H9 (cell line): ENCODE data around the gene TMIE. TPM values are rescaled to one million over a fixed set of nuclear protein-coding genes. Genes with fewer than 3 reads are reported as not detected.

Experiments
- DNase-seq: peaks from one replicate; pipeline ENCODE4 v3.0.0-alpha.2; 2017
- H2AFZ ChIP-seq: one replicate; pipeline ENCODE4 v1.6.1; 2013; ENCODE audit warnings: mild to moderate bottlenecking, low read length, control low read depth, moderate library complexity
- H2AK5ac ChIP-seq: 2 replicates; pipeline ENCODE4 v1.6.1; 2013; ENCODE audit warnings: low read length, control low read depth, mixed read lengths; ENCODE audit not compliant: insufficient read length
- H2BK120ac ChIP-seq: one replicate; pipeline ENCODE4 v1.6.1; 2013; ENCODE audit warnings: low read depth, mild to moderate bottlenecking, low read length, control low read depth, inconsistent platforms; ENCODE audit not compliant: poor library complexity, severe bottlenecking
- H2BK12ac ChIP-seq: 2 replicates; pipeline ENCODE4 v1.6.1; 2013; ENCODE audit warnings: low read length, control low read depth, mixed read lengths, low read depth; ENCODE audit not compliant: insufficient read length
- H2BK15ac ChIP-seq: 2 replicates; pipeline ENCODE4 v1.6.1; 2013; ENCODE audit warnings: low read depth, low read length, control low read depth
- H2BK20ac ChIP-seq: one replicate; pipeline ENCODE4 v1.6.1; 2013; ENCODE audit warnings: low read depth, mild to moderate bottlenecking, low read length, control low read depth, inconsistent platforms; ENCODE audit not compliant: poor library complexity, severe bottlenecking
- H2BK5ac ChIP-seq: 2 replicates; pipeline ENCODE4 v1.6.1; 2013; ENCODE audit warnings: low read length, control low read depth, mixed read lengths; ENCODE audit not compliant: insufficient read length
- H3K14ac ChIP-seq: 2 replicates; pipeline ENCODE4 v1.6.1; 2013; ENCODE audit warnings: low read length, control low read depth; ENCODE audit not compliant: insufficient read depth
- H3K18ac ChIP-seq: 2 replicates; pipeline ENCODE4 v1.6.1; 2013; ENCODE audit warnings: low read depth, mild to moderate bottlenecking, mixed read lengths, low read length, control low read depth; ENCODE audit not compliant: insufficient read length
- H3K23ac ChIP-seq: 2 replicates; pipeline ENCODE4 v1.6.1; 2013; ENCODE audit warnings: low read length, control low read depth, mixed read lengths, low read depth; ENCODE audit not compliant: insufficient read length
- H3K23me2 ChIP-seq: 2 replicates; pipeline ENCODE4 v1.6.1; 2013; ENCODE audit warnings: low read depth, mild to moderate bottlenecking, mixed read lengths, low read length, control low read depth; ENCODE audit not compliant: insufficient read length, poor library complexity, severe bottlenecking
- H3K27ac ChIP-seq: 2 replicates; pipeline ENCODE4 v1.5.1; 2013; ENCODE audit warnings: low read length, control low read depth, mixed read lengths, low read depth; ENCODE audit not compliant: insufficient read length
- H3K27me3 ChIP-seq: 2 replicates; pipeline ENCODE4 v1.6.1; 2013; ENCODE audit warnings: low read length, control low read depth, inconsistent platforms; ENCODE audit not compliant: insufficient read depth
- H3K4ac ChIP-seq: 2 replicates; pipeline ENCODE4 v1.6.1; 2013; ENCODE audit warnings: low read depth, mild to moderate bottlenecking, control low read depth, inconsistent platforms, low read length, moderate library complexity
- H3K4me1 ChIP-seq: 2 replicates; pipeline ENCODE4 v1.6.1; 2013; ENCODE audit warnings: low read length, control low read depth, inconsistent platforms; ENCODE audit not compliant: insufficient read depth
- H3K4me2 ChIP-seq: 2 replicates; pipeline ENCODE4 v1.6.1; 2013; ENCODE audit warnings: low read length, control low read depth, mixed read lengths; ENCODE audit not compliant: insufficient read length, insufficient read depth
- H3K56ac ChIP-seq: 2 replicates; pipeline ENCODE4 v1.6.1; 2013; ENCODE audit warnings: low read depth, mild to moderate bottlenecking, mixed read lengths, low read length, control low read depth; ENCODE audit not compliant: insufficient read length
- H3K79me1 ChIP-seq: 2 replicates; pipeline ENCODE4 v1.6.1; 2013; ENCODE audit warnings: low read depth, mild to moderate bottlenecking, moderate library complexity, low read length, control low read depth, inconsistent platforms; ENCODE audit not compliant: insufficient read depth, poor library complexity, severe bottlenecking
- H3K79me2 ChIP-seq: 2 replicates; pipeline ENCODE4 v1.6.1; 2013; ENCODE audit warnings: low read length, control low read depth, inconsistent platforms; ENCODE audit not compliant: insufficient read depth
- H3K9ac ChIP-seq: 2 replicates; pipeline ENCODE4 v1.6.1; 2013; ENCODE audit warnings: low read length, control low read depth, mixed read lengths; ENCODE audit not compliant: insufficient read length; ENCODE audit errors: extremely low read depth
- H3K9me3 ChIP-seq: one replicate; pipeline ENCODE4 v1.6.1; 2013; ENCODE audit warnings: low read depth, low read length, inconsistent platforms; ENCODE audit not compliant: control insufficient read depth
- H3T11ph ChIP-seq: one replicate; pipeline ENCODE4 v1.6.1; 2013; ENCODE audit warnings: mild to moderate bottlenecking, low read length, control low read depth, inconsistent platforms
- H4K20me1 ChIP-seq: one replicate; pipeline ENCODE4 v1.6.1; 2013; ENCODE audit not compliant: control insufficient read depth, insufficient read length, insufficient read depth
- H4K5ac ChIP-seq: 2 replicates; pipeline ENCODE4 v1.6.1; 2013; ENCODE audit warnings: low read depth, mild to moderate bottlenecking, mixed read lengths, low read length, control low read depth; ENCODE audit not compliant: insufficient read length
- H4K8ac ChIP-seq: replicated peaks from 2 replicates; pipeline ENCODE4 v1.6.1; 2013; ENCODE audit warnings: low read length, control low read depth, mixed read lengths, low read depth; ENCODE audit not compliant: insufficient read length
- H4K91ac ChIP-seq: 2 replicates; pipeline ENCODE4 v1.6.1; 2013; ENCODE audit warnings: low read depth, mild to moderate bottlenecking, moderate library complexity, mixed read lengths, low read length, control low read depth; ENCODE audit not compliant: insufficient read length
- H3K27ac Mint-ChIP-seq, 3 experiments: 2 replicates in 2 of 3; 3 replicates in 1 of 3; pipeline ENCODE4 v1.8.0; 2020 to 2021; ENCODE audit warnings: mixed read lengths in 3 of 3, mild to moderate bottlenecking in 1 of 3, moderate library complexity in 1 of 3
- H3K27me3 Mint-ChIP-seq: 2 replicates; pipeline ENCODE4 v1.8.0; 2021; ENCODE audit warnings: low read depth, mild to moderate bottlenecking, moderate library complexity, mixed read lengths
- H3K36me3 Mint-ChIP-seq, 3 experiments: 2 replicates in 2 of 3; 3 replicates in 1 of 3; pipeline ENCODE4 v1.8.0; 2020 to 2021; ENCODE audit warnings: low read depth in 3 of 3, mixed read lengths in 3 of 3; ENCODE audit not compliant: insufficient read depth in 1 of 3
- H3K4me1 Mint-ChIP-seq, 2 experiments: 2 replicates each; pipeline ENCODE4 v1.8.0; 2020; ENCODE audit warnings: mixed read lengths in 2 of 2
- H3K4me3 Mint-ChIP-seq, 2 experiments: 2 replicates in 1 of 2; 3 replicates in 1 of 2; pipeline ENCODE4 v1.8.0; 2020 to 2021; ENCODE audit warnings: mild to moderate bottlenecking in 2 of 2, mixed read lengths in 2 of 2, moderate library complexity in 1 of 2
- H3K9me3 Mint-ChIP-seq, 2 experiments: 2 replicates in 1 of 2; 3 replicates in 1 of 2; pipeline ENCODE4 v1.8.0; 2020; ENCODE audit warnings: mild to moderate bottlenecking in 2 of 2, mixed read lengths in 2 of 2, moderate library complexity in 1 of 2
- CTCF ChIP-seq: fragments of 200-600 bp; sonication (generic); conservative IDR thresholded peaks from 3 replicates; pipeline ENCODE4 v1.8.0; 2021; ENCODE audit warnings: antibody characterized with exemption, mild to moderate bottlenecking
- WGBS: extraction: QIAGEN DNeasy Blood & Tissue Kit; methylation state at CpG from one replicate; pipeline ENCODE4 v1.1.7; 2013; ENCODE audit warnings: missing lambda C conversion rate, low lambda C conversion rate, mixed read lengths; ENCODE audit not compliant: insufficient read length; ENCODE audit errors: extremely low coverage; 5-methylcytosine and 5-hydroxymethylcytosine counted together
- total RNA-seq: library from RNA; stranded (reverse); gene quantifications from 2 replicates; pipeline ENCODE4 v1.2.1, GENCODE V29; 2021

The TMIE gene
- total RNA-seq, 1 experiment from 2014 or later = 0.63 TPM

- no peak overlapping the region for H3K4me3 Mint-ChIP-seq
Measured at GRCh38 chr3:46694520-46694919, 6.7 kb upstream of the TMIE start.

More at GRCh38 chr3:46694520-46694919, 6.7 kb upstream of the TMIE start:
- Histone ChIP-seq H4K20me1 (no peaks in the 10 kb centered on the region), H3K23ac (no peak overlapping the region), H3K23me2 (peaks cover 8% of the 10 kb centered on the region), H3K4ac (no peak overlapping the region), H4K8ac (no peak overlapping the region), H2BK15ac (no peak overlapping the region), H2BK12ac (no peak overlapping the region), H3K56ac (no peak overlapping the region), H3K4me1 (no peaks in the 10 kb centered on the region; the same call in 1 of the 2 replicates), H2AK5ac (no peak overlapping the region), H3K79me1 (no peaks in the 10 kb centered on the region), H2BK120ac (no peak overlapping the region), H4K91ac (no peak overlapping the region), H3K14ac (no peak overlapping the region), H4K5ac (no peak overlapping the region), H3K79me2 (no peaks in the 10 kb centered on the region), H3T11ph (no peak overlapping the region), H2BK20ac (no peak overlapping the region), H2BK5ac (no peak overlapping the region), H3K27me3 (peaks cover 4% of the 10 kb centered on the region; the same call in 1 of the 2 replicates), H2AFZ (no peak overlapping the region), H3K18ac (no peak overlapping the region), H3K27ac (no peak overlapping the region), H3K4me2 (no peak overlapping the region), H3K9me3 (no peaks in the 10 kb centered on the region), H3K9ac (no peak overlapping the region)
- H3K27ac Mint-ChIP-seq = no peak overlapping the region
- no peaks in the 10 kb centered on the region; a peak in 1 of 7 replicates for H3K36me3 Mint-ChIP-seq
- WGBS = no CpG with 5 or more reads among the region's 3 CpGs
- no peak for TF ChIP-seq CTCF
- H3K4me1 Mint-ChIP-seq = peaks cover 14 to 17% of the 10 kb centered on the region in 2 experiments
- DNase-seq = no peak
- peaks cover 36% of the 10 kb centered on the region for H3K27me3 Mint-ChIP-seq
- H3K9me3 Mint-ChIP-seq = no peaks in the 10 kb centered on the region
